Gastroesophageal sphincter (tissue), 3 donors: ENCODE data around the gene SZT2.

Experiments
- CTCF ChIP-seq, 4 experiments: fragments of 200-600 bp in 2 of 4; fragments of 450-650 bp in 2 of 4; sonication (generic) in 1 of 4; IDR thresholded peaks; one replicate each; pipeline ENCODE4 v1.5.1; 2017 to 2019; ENCODE audit warnings: antibody characterized with exemption in 4 of 4, mild to moderate bottlenecking in 2 of 4, moderate library complexity in 2 of 4
- POLR2A ChIP-seq, 2 donors: fragments of 450-650 bp; IDR thresholded peaks; one replicate each; pipeline ENCODE4 v1.6.1; 2017; ENCODE audit warnings: antibody characterized with exemption in 2 of 2, mild to moderate bottlenecking in 2 of 2, moderate library complexity in 1 of 2
- POLR2AphosphoS5 ChIP-seq: sonication (generic); formaldehyde crosslinking; IDR thresholded peaks from one replicate; pipeline ENCODE4 v1.6.1; 2017; ENCODE audit warnings: antibody characterized with exemption

DNA sequence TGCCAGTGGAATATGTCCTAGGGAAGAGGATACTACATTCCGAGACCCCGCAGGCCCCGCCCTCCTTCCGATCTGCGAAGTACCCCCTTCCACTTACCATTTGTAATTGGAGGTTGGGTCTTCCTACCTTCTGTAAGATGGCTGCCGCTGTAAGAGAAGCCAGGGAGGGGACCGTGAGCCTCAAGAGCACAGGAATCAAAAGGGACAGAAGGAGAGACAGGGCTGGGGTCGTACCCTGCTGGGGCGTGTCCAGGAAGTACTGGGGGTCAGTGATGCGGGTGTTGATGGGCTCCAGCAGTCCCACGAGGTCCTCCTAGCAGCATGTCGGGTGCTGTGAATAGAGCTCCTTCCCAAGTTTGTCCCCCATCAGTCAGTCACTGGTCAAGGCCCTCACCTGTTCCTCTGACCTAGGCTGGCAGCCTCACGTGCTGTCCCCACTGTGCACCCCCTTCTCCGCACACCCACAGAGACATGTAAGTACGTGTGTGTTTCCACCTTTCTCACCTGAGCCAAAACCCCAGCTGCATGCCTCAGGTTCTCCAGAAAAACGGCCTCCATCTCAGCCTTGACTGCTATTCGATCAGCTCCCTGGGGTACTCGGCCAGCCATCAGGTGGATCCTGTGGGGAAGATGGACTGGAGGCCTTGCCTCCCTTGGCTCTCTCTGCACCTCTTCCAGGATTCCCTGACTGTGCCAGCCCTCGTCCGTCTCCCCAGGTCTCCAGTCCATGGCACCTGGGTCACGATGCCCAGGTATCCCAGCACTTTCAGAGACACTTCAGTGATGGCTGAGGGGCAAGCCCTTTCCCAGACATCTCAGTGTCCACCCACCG is 62.2 kb downstream of the SZT2 start:
- no peak for TF ChIP-seq CTCF (IDR thresholded peaks at IDR 0.05)
- TF ChIP-seq POLR2A (IDR thresholded peaks at IDR 0.05), result no peak
- no peak for TF ChIP-seq POLR2AphosphoS5
